UCSD-AML1 (cell line): Measurements from ENCODE around the gene LTBP4.
"Not testable (repeated sequence)": the region's sequence is repeated elsewhere in the genome, so short reads cannot be mapped to it uniquely, and the experiment has no call there.

Experiments used
- DNase-seq: peaks from one replicate; lab custom pipeline; 2025; ENCODE audit not compliant: unreplicated experiment; lab: John Stamatoyannopoulos, UW

Gene LTBP4

DNA sequence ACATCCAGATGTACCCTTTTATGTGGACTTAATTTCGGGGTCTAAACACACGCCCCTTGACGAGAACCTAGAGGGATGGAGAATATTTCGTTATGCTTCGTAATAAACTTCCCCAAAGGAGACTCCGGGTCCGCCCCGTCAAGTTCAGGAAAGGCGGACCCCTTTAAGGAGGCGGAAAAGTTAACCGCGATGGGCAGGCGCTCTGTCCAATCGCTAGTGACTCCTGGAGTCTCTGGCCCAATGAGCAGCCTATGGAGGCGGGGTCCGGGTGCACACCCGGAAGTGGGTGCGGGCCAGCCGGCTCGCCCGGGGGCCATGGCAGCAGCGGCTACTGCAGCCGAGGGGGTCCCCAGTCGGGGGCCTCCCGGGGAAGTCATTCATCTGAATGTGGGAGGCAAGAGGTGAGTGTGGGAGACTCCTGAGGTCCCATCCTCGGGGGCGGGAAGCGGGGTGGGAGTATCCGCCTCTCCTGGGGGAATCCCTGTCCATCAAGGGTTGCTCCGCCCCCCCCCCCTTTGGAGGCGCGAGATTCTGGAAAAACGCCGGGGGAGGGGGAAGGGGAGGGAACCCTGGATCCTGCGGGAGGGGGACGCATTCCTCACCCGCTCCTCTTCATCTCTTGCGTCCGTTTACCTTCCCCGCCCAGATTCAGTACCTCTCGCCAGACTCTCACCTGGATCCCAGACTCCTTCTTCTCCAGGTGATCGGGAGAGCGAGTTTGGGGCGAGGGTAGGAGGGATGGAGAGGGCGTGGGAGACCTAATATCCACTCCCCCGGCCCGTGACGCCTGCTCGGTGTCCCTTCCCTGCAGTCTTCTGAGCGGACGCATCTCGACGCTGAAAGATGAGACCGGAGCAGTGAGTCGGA lies 24.4 kb upstream of the LTBP4 start, which contains the start of gene SHKBP1:
Gene SHKBP1, plus strand, starts transcription at position 289 of the 867 bp plus-strand sequence. Its CDS starts 27 bp downstream, at position 316.
- DNase-seq, result peak; percentile 92

DNA sequence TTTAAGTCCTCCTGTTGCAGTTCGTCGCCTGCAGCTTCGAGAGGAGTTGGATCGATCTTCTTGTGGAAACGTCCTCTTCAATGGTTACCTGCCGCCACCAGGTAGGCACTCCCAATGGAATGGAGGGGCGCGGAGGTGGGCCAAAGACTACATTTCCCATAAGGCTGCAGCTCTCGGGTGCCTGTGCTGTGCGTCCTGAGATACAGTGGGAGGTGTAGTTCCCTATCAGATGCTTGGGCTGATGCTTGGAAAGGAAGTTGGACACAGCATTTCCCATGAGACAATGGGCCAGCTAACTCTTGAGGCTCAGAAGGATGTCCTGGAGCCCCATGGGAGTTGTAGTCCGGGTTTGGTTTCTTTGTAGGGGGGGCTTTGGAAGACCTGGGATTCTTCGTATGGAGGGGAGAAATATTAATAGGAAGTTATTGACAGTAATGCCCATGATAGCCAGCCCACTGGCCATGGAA lies 22.7 kb upstream of the LTBP4 start:
- DNase-seq, result peak; percentile 30

DNA sequence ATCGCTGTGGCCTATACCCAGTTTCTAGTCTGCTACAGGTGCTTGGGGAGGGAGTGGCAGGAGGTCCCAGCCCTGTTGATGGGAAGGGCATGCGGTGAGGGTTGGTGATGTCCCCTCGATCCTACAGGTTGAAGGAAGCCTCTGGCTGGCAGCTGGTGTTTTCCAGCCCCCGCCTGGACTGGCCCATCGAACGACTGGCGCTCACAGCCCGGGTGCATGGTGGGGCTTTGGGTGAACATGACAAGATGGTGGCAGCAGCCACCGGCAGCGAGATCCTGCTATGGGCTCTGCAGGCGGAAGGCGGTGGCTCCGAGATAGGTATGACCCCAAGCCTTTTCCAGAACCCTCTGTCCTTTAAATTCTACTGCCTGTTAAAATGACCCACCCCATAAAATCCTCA lies 20.6 kb upstream of the LTBP4 start:
- DNase-seq, result no peak

DNA sequence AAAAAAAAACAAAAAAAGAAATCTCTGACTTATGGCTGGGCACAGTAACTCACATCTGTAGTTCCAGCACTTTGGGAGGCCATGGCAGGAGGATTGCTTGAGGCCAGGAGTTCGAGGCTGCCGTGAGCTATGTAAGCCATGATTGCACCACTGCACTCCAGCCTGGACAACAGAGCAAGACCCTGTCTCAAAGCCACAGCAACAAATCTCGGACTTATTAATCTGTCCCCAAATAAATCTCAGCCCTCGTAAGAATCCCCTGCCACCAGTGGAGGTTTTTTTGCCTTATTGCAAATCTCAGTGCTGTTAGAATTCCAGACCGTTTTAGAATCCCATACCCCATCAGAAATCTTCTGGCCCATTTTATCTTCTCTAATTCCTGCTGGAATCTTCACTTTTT lies 19.6 kb upstream of the LTBP4 start:
- no peak for DNase-seq

DNA sequence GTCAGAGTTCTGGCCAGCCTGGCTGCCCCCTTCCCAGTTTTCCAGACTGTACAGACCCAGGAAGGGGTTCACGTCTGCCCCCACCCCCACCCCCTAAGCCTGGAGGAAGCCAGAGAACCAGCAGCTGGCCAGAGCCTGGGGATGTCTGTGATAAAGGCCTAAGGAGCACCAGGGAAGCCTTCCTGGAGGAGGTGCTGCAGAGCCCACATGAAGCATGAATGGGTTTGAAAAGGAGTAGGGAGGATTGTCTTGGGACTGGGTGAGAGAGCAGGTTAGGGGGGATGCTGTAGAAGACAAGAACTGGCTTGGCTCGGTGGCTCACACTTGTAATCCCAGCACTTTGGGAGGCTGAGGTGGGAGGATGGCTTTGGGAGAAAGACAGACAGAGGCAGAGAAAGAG lies 18.7 kb upstream of the LTBP4 start:
- no peak for DNase-seq

DNA sequence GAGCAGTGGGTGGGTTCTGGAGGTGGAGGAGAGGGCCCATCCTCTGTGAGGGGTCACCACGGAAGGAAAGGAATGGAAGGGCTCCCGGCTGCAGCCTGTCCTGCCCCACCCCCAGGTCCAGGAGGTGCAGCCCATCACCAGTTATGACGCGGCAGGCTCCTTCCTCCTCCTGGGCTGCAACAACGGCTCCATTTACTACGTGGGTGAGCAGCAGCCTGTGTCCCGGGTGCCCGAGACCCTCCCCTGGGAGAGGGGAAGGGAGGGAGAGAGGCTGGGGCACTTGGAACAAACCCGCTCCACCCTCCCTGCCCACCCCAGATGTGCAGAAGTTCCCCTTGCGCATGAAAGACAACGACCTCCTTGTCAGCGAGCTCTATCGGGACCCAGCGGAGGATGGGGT lies 17.9 kb upstream of the LTBP4 start:
- DNase-seq, result no peak

DNA sequence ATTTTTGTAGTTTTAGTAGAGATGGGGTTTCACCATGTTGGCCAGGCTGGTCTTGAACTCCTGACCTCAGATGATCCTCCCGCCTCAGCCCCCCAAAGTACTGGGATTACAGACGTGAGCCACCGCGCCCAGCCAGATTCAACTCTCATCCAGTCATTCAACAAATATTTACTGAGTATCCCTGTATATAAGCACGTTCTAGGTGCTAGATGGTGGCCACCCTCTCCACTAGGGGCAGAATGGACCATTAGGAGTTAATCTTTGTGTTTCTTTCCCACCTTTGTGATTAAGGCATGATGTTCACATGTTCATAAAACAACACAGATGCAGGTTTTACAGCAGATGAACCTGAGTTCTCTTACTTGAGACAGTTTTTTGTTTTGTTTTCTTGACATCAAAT lies 17.2 kb upstream of the LTBP4 start:
- DNase-seq, result no peak

DNA sequence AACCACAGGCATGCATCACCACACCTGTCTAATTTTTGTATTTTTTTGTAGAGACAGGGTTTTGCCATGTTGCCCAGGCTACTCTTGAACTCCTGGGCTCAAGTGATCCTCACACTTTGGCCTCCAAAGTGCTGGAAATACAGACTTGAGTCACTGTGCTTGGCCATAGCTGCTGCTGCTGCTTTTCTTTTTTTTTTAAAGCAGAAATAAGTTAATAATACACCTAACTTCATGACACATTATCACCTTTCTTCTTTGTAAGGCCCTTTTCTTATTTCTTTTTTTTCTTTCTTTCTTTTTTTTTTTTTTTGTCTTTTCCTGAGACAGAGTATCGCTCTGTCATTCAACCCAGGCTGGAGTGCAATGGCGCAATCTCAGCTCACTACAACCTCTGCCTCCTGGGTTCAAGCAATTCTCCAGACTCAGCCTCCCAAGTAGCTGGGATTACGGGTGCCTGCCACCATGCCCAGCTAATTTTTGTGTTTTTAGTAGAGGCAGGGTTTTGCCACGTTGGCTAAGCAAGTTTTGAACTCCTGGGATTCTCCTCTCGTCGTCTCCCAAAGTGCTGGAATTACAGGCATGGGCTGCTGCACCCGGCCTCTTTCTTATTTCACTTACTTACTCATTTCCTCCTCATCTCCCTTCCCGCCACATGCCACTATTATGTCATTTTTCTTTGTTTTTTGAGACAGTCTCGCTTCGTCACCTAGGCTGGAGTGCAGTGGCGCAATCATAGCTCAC lies 15.8 kb upstream of the LTBP4 start:
- DNase-seq, result no peak

DNA sequence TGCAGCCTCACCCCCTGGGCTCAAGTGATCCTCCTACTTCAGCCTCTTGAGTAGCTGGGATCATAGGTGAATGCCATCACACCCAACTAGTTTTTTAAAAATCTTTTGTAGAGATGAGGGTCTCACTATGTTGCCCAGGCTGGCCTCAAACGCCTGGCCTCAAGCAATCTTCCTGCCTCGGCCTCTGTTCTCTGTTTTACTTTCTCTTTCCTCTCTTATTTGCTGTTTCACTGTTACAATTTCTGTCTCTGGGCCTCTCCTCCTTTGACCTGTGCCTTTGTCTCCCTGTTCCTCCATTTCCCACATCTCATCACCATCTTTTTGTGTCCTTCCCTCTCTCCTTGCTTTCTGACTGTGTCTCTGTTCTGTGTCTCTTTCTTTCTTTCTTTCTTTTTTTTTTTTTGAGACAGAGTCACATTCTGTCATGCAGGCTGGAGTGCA lies 15.2 kb upstream of the LTBP4 start:
- no peak for DNase-seq

DNA sequence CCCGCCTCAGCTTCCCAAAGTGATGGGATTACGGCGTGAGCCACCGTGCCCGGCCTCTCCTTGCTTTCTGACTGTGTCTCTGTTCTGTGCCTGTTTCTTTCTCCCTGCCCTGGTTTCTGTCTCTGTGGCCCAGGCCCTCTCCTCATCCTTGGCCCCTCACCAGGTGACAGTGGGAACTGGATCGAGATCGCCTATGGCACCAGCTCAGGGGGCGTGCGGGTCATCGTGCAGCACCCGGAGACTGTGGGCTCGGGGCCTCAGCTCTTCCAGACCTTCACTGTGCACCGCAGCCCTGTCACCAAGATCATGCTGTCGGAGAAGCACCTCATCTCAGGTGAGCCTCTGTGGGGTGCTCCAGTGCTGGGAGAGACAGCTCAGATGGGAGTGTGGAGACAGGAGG lies 14.6 kb upstream of the LTBP4 start:
- DNase-seq, result no peak

DNA sequence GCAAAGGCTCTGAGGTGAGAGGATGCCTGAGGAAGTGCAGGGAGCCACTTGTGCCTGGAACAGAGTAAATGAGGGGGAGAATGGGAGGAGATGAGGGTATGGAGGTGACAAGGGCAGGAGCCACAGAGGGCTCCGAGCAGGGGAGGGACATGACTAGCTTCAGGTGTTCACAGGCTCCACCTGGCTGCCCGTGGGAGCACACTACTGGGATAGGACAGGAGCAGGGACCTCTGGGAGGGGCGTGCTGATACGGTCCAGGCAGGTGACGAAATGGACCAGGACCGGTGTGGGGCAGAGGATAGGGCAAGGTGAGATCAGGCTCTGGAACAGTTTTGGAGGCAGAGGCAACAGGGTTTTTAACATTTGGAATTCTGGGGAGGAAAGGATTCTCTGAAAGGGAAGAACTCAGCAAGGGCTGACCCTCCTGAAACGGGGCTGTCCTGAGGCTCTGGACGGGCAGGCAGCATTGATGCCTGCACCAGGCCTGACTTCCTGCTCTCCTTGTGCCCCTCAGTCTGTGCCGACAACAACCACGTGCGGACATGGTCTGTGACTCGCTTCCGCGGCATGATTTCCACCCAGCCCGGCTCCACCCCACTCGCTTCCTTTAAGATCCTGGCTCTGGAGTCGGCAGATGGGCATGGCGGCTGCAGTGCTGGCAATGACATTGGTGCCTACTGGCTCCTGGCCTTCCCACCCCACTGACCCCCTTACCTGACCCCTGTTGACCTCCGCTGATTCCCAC lies 12.9 kb upstream of the LTBP4 start:
- DNase-seq, result no peak

DNA sequence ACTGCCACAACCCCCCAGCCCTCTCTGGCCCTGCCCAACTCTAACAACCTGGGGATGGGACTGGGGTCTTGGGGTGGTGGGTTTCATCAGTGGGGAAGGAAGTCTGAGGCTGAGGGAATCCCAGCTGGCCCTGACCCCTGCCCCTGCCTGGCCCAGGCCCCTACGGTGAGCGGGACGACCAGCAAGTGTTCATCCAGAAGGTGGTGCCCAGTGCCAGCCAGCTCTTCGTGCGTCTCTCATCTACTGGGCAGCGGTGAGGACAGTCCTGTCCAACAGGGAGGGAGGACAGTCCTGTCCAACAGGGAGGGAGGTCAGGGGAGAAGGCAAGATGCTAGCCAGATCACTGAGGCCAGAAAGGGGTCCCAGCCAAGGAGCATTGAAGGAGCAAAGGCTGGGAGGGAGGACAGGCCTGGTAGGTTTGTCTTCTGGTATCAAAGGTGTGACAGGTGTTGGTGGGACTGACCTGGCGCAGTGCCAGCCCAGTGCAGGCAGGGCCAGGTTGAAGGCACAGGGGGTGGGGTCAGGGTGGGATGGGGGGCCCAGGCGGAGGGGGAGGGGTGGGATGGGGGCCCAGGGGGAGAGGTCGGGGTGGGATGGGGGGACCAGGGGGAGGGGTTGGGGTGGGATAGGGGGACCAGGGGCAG lies 12.1 kb upstream of the LTBP4 start:
- no peak for DNase-seq

DNA sequence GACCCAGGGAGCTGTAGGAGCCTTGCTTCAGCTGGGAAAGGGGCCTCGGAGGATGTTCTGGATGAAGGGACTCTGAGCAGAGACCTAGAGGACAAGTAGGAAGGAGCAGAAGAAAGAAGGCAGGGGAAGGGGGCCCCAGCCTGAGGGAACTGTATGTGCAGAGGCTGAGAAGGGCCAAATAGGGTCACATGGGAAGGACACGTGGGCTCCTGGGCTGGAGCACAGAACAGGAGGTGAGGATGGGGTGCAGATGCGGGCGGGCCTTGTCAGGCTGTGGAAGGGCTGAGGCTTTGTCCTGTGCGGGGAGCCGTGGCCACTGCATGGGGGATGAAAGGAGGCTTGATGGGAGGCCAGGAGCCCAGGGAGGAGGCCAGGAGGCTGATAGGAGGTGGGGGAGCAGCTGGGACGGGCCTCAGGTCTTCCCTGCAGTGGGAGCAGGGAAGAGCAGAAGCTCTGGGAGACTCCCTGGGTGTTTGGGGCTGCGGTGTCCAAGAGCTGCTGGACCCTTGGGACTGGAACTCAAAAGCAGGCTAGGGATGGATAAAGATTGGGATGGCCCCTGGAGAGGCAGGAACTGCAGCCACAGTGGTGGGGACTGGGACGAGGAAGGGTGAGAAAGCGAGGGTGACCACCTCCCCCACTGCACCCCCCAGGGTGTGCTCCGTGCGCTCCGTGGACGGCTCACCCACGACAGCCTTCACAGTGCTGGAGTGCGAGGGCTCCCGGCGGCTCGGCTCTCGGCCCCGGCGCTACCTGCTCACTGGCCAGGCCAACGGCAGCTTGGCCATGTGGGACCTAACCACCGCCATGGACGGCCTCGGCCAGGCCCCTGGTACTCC lies 11.4 kb upstream of the LTBP4 start:
- no peak for DNase-seq

DNA sequence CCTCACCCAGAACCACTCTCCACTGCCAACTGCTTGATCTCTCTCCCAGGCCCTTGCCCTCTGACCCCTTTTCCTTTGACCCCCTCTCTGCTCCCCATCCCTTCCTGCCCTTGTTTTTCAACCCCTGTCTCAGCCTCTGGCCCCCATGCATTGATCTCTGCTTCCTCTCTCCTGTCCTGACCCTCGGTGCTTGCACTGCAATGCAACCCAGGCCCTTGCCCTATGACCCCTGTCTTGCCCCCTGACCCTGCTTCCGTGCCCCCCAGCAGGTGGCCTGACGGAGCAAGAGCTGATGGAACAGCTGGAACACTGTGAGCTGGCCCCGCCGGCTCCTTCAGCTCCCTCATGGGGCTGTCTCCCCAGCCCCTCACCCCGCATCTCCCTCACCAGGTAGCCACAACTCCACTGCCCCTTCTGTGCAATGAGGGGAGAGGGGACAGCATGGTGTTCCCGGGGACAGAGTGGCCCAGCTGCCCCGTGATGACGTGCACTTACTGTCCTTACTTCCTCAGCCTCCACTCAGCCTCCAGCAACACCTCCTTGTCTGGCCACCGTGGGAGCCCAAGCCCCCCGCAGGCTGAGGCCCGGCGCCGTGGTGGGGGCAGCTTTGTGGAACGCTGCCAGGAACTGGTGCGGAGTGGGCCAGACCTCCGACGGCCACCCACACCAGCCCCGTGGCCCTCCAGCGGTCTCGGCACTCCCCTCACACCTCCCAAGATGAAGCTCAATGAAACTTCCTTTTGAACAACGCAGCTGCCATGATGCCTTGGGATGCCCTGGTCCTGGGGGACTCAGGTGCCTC lies 10.5 kb upstream of the LTBP4 start:
- DNase-seq, result no peak

DNA sequence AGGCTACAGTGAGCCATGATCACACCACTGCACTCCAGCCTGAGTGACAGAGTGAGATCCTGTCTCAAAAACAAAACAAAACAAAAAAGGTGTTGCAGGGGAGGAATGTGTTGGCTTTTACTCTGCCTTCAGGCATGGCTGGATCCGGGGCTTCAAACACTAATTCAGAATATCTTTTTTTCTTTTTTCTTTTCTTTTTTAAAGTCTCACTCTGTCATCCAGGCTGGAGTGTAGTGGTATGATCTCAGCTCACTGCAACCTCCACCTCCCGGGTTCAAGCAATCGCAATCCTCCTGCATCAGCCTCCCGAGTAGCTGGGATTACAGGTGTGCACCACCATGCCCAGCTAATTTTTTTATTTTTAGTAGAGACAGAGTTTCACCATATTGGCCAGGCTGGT lies 9.4 kb upstream of the LTBP4 start:
- not testable (repeated sequence) for DNase-seq

DNA sequence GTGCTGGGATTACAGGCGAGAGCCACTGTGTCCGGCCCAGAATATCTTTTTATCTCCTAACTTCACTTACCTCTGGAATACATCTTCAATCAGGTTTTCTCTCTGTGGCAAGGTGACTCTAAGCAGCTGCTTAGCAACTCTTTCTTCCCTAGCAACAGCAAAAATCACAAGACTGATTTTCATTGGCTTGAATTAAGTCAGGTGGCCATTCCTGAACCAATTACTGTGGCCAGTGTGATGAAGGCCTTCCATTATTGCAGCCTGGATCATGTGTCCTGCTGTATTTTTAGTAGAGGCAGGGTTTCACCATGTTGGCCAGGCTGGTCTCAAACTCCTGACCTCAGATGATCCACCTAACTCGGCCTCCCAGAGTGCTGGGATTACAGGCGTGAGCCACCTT lies 9.0 kb upstream of the LTBP4 start:
- DNase-seq, result no peak

DNA sequence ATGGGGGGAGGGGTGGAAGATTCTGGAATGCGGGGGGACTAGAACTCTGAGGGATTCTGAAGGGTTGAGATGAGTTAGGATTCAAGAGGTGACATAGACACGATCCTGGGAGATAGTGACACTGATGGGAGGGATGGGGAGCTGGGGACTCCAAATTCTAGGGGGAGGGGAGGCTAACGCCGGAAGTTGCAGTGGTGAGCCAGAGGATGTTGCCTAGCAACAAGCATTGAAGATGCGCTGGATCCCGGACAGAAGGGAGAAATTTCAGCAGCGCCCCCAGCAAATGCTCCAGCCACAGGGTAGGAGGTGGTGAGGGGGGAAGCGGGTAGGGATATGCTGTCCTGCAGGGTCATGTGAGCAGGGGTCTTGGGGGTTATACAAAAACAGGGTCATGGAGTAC lies 6.9 kb upstream of the LTBP4 start:
- no peak for DNase-seq

DNA sequence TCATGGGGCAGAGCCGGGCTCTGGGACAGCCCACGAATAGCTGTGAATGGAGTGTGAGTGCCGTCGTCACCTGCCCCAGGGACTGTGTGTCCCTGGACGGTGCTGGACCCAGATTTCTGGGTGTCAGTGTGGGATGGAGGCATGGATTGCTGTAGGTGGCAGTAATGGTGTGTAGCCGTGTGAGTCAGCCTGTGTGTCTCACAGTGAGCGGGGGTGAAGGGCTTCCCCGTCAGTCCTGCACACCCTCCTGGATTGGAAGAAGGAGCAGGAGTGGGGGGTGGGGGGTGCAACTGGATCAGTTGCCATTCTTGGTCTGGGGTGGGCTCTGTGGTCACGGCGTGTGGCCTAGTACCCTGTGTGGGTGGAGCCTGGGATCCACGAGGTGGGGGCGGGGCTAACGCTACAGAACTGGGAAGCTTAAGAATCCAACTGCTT lies 6.5 kb upstream of the LTBP4 start:
- DNase-seq, result no peak
